ENCODE results near the gene RBKS.

The RBKS gene

GRCh38 chr2:27833931-27834330, 56.3 kb downstream of the RBKS start (continued):
- no peak for TF ChIP-seq REST (tag by site-specific recombination; IDR thresholded peaks at IDR 0.05)
- TF ChIP-seq SP7 (tag by site-specific recombination; IDR thresholded peaks at IDR 0.05) = no peak

- TF ChIP-seq SETDB1 (IDR thresholded peaks at IDR 0.05; ENCODE audit: insufficient read length, low read length) (no peak), ZNF223 (tag by site-specific recombination; IDR thresholded peaks at IDR 0.05) (no peak), SCRT2 (tag by site-specific recombination; IDR thresholded peaks at IDR 0.05) (no peak), ZBTB10 (tag by site-specific recombination; IDR thresholded peaks at IDR 0.05) (no peak), ZNF658 (tag by site-specific recombination; IDR thresholded peaks at IDR 0.05) (no peak), ZBTB26 (tag by site-specific recombination; optimal IDR thresholded peaks at IDR 0.05) (no peak), GLI2 (tag by site-specific recombination; IDR thresholded peaks at IDR 0.05; ENCODE audit: borderline replicate concordance, low read depth) (no peak), ZNF416 (tag by site-specific recombination; IDR thresholded peaks at IDR 0.05) (no peak), SCRT1 (tag by site-specific recombination; IDR thresholded peaks at IDR 0.05; ENCODE audit: borderline replicate concordance) (no peak), ZNF596 (tag by site-specific recombination; IDR thresholded peaks at IDR 0.05) (no peak), ZBTB21 (tag by site-specific recombination; IDR thresholded peaks at IDR 0.05) (no peak), ZNF274 (IDR thresholded peaks at IDR 0.05; ENCODE audit: low read length) (no peak), ZNF274 (tag by site-specific recombination; IDR thresholded peaks at IDR 0.05; ENCODE audit: borderline replicate concordance) (no peak)
- ChIA-PET POLR2A (no interaction called here), CTCF (no interaction called here)
- Histone ChIP-seq H3K4me3 (ENCODE audit: low read depth, low read length) (no peak overlapping the region), H3K4me1 (ENCODE audit: control insufficient read depth, insufficient read depth, low read length) (peaks cover 5% of the 10 kb centered on the region; the same call in 1 of the 2 replicates), H3K27ac (ENCODE audit: extremely low read depth, low read depth, low read length) (no peak overlapping the region), H3K36me3 (ENCODE audit: control insufficient read depth in 2 of 2, insufficient read depth in 1 of 2, low read length in 2 of 2) (no peaks in the 10 kb centered on the region), H3K9me3 (ENCODE audit: control insufficient read depth, insufficient read depth, low read depth, low read length) (no peaks in the 10 kb centered on the region)
Measured at GRCh38 chr2:27832396-27832795, 57.8 kb downstream of the RBKS start.

GRCh38 chr2:27831279-27832050, 58.7 kb downstream of the RBKS start:
- no peak overlapping the region for H3K27ac ChIP-seq (ENCODE audit: extremely low read depth, low read depth, low read length)
- POLR2A ChIA-PET = no interaction called here
- TF ChIP-seq ZNF37A (tag by site-specific recombination; IDR thresholded peaks at IDR 0.05) (no peak), ZNF146 (tag by site-specific recombination; IDR thresholded peaks at IDR 0.05) (no peak), ZFP41 (tag by site-specific recombination; IDR thresholded peaks at IDR 0.05; ENCODE audit: borderline replicate concordance) (no peak), ZNF10 (tag by site-specific recombination; IDR thresholded peaks at IDR 0.05) (no peak), ZNF76 (tag by site-specific recombination; IDR thresholded peaks at IDR 0.05; ENCODE audit: borderline replicate concordance, low read depth) (no peak), ZNF580 (tag by site-specific recombination; IDR thresholded peaks at IDR 0.05) (no peak), ZNF2 (tag by site-specific recombination; IDR thresholded peaks at IDR 0.05) (no peak), ZNF449 (tag by site-specific recombination; IDR thresholded peaks at IDR 0.05) (no peak), ZNF239 (tag by site-specific recombination; IDR thresholded peaks at IDR 0.05) (no peak)

More at GRCh38 chr2:27831279-27832050, 58.7 kb downstream of the RBKS start:
- H3K4me1 ChIP-seq (ENCODE audit: control insufficient read depth, insufficient read depth, low read length) = peaks cover 5% of the 10 kb centered on the region; the same call in 1 of the 2 replicates
- CTCF ChIA-PET = no interaction called here
- no peaks in the 10 kb centered on the region for H3K9me3 ChIP-seq (ENCODE audit: control insufficient read depth, insufficient read depth, low read depth, low read length)
- no peak overlapping the region for H3K4me3 ChIP-seq (ENCODE audit: low read depth, low read length)
- H3K36me3 ChIP-seq (ENCODE audit: control insufficient read depth in 2 of 2, insufficient read depth in 1 of 2, low read length in 2 of 2) = no peaks in the 10 kb centered on the region

All from HEK293 (cell line).